AG09309 (cell line): ENCODE measurements around the gene DGKE.
A peak's percentile ranks its signal among the peaks of the same experiment; 100 is the strongest.

Experiments used
- DNase-seq: peaks from one replicate; pipeline ENCODE4 v3.0.0-alpha.2; 2010; ENCODE audit warnings: low read depth
- H3K4me3 ChIP-seq: 2 replicates; pipeline ENCODE4 v1.5.1; 2011; ENCODE audit warnings: mild to moderate bottlenecking, low read depth, low read length, moderate library complexity; ENCODE audit not compliant: control insufficient read depth
- CTCF ChIP-seq: IDR thresholded peaks from 2 replicates; pipeline ENCODE4 v1.5.1; 2011; ENCODE audit warnings: mild to moderate bottlenecking, low read depth, low read length, inconsistent platforms; ENCODE audit not compliant: insufficient read depth, control insufficient read depth; ENCODE audit errors: missing control alignments

Gene DGKE

GRCh38 chr17:56830726-56831368, 3.1 kb upstream of the DGKE start:
- DNase-seq = no peak
- no peak for TF ChIP-seq CTCF
- no peak overlapping the region for H3K4me3 ChIP-seq

DNA sequence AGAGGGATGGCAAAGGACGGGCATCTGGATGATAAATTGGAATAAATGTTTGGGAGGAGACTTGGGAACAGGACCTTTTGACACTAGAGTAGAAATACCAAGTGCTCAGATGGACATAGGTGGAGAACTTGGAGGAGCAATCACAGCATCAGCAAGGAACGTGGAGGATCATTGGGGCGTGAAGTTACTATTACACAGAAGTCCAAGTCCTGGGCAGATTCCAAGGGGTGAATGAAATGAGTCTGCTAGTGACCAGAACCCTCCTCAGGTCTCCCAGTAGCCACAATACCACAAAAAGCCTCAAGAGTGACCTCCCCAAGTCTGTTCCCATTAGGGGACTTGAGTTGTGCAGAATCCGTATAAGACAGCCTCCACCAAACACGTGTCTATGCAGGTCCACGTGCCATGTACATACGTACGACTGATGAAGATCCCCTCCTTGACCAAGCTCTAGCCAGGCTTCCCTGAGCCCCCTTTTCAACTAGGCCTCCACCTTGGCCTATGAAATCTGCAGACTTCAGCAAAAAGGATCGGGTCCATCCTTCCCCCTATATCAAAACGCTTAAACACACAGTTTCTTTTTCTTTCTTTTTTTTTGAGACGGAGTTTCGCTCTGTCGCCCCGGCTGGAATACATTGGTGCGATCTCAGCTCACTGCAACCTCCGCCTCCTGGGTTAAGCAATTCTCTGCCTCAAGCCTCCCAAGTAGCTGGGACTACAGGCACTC, 2.4 kb upstream of the DGKE start:
- no peak for TF ChIP-seq CTCF
- no peak overlapping the region for H3K4me3 ChIP-seq
- DNase-seq = no peak

DNA sequence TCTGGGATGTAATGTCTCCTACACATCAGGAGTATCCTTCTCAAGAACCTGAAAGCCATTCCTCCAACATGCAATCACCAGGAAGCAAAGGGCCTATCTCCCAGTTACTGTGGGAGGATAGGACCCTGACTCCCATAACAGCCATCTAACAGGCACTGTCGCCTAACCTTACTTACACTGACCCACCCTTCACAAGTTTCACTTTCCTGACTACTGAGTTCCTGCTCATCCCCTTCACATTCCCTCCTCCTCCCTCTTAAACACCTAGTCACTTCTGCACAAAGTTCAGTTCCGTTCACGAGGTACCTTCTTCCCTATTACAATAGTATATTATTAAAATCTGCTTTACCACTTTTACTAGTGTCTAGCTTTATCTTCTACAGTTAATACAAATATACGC, 1.5 kb upstream of the DGKE start:
- DNase-seq = no peak
- no peak for TF ChIP-seq CTCF
- H3K4me3 ChIP-seq = no peak overlapping the region; the same call in 1 of the 2 replicates

GRCh38 chr17:56833057-56833808, 718 bp upstream of the DGKE start:
- H3K4me3 ChIP-seq = peak overlapping the region; percentile 60
- DNase-seq = peak; percentile 3
- no peak for TF ChIP-seq CTCF

GRCh38 chr17:56834380-56835263, 671 bp downstream of the DGKE start:
- no peak for TF ChIP-seq CTCF
- no peak for DNase-seq
- H3K4me3 ChIP-seq = peak overlapping the region; percentile 68

GRCh38 chr17:56835264-56835585, 1.3 kb downstream of the DGKE start:
- peak overlapping the region; percentile 68; the same call in 1 of the 2 replicates for H3K4me3 ChIP-seq
- no peak for TF ChIP-seq CTCF
- DNase-seq = no peak
